Gastroesophageal sphincter (tissue), 4 donors: ENCODE data around the gene SLC39A3. TPM values are rescaled to one million over a fixed set of nuclear protein-coding genes. Genes with fewer than 3 reads are reported as not detected.

Source experiments
- ATAC-seq: fragments of 150-250 bp; one replicate; pipeline ENCODE4 v1.9.1; 2016; ENCODE audit warnings: mild to moderate bottlenecking, moderate library complexity
- H3K27ac ChIP-seq, 4 donors: fragments of 200-600 bp; sonication (generic) in 3 of 4; 1 replicate in 3 of 4; 2 replicates in 1 of 4; pipeline ENCODE4 v1.5.1; 2016 to 2019
- H3K27me3 ChIP-seq: fragments of 200-600 bp; sonication (generic); one replicate; pipeline ENCODE4 v1.5.1; 2019
- H3K36me3 ChIP-seq, 2 donors: fragments of 200-600 bp; sonication (generic); one replicate each; pipeline ENCODE4 v1.5.1; 2019; ENCODE audit warnings: control low read depth in 1 of 2
- H3K4me1 ChIP-seq, 3 donors: fragments of 200-600 bp; sonication (generic); 1 replicate in 2 of 3; 2 replicates in 1 of 3; pipeline ENCODE4 v1.5.1; 2016 to 2019; ENCODE audit warnings: control low read depth in 2 of 3
- H3K4me3 ChIP-seq, 2 donors: fragments of 200-600 bp; sonication (generic); one replicate each; pipeline ENCODE4 v1.5.1; 2019; ENCODE audit warnings: mild to moderate bottlenecking in 1 of 2, moderate library complexity in 1 of 2
- H3K9me3 ChIP-seq, 3 donors: fragments of 200-600 bp; sonication (generic); one replicate each; pipeline ENCODE4 v1.5.1; 2017 to 2019; ENCODE audit warnings: control low read depth in 2 of 3
- EP300 ChIP-seq: sonication (generic); formaldehyde crosslinking; IDR thresholded peaks from one replicate; pipeline ENCODE4 v1.6.1; 2017; ENCODE audit warnings: antibody characterized with exemption, mild to moderate bottlenecking
- POLR2A ChIP-seq, 2 donors: fragments of 450-650 bp; IDR thresholded peaks; one replicate each; pipeline ENCODE4 v1.6.1; 2017; ENCODE audit warnings: antibody characterized with exemption in 2 of 2, mild to moderate bottlenecking in 2 of 2, moderate library complexity in 1 of 2
- POLR2AphosphoS5 ChIP-seq: sonication (generic); formaldehyde crosslinking; IDR thresholded peaks from one replicate; pipeline ENCODE4 v1.6.1; 2017; ENCODE audit warnings: antibody characterized with exemption
- WGBS, 2 donors: methylation state at CpG; one replicate each; pipeline ENCODE4 v1.1.5; 2018; ENCODE audit warnings: low coverage in 1 of 2; 5-methylcytosine and 5-hydroxymethylcytosine counted together
- total RNA-seq, 4 donors: library from RNA; depleted of rRNA; stranded (reverse); fragments of >200 nt; gene quantifications; one replicate each; pipeline ENCODE4 v1.1.0, GENCODE V29; 2016
- TF ChIP-seq, protein P1 (sequence below), 4 experiments: fragments of 200-600 bp in 2 of 4; fragments of 450-650 bp in 2 of 4; sonication (generic) in 1 of 4; IDR thresholded peaks; one replicate each; pipeline ENCODE4 v1.5.1; 2017 to 2019; ENCODE audit warnings: antibody characterized with exemption in 4 of 4, mild to moderate bottlenecking in 2 of 4, moderate library complexity in 2 of 4

Gene SLC39A3
- total RNA-seq, 4 donors from 2014 or later, result 26.3 to 42.7 (median 30.7) TPM

DNA sequence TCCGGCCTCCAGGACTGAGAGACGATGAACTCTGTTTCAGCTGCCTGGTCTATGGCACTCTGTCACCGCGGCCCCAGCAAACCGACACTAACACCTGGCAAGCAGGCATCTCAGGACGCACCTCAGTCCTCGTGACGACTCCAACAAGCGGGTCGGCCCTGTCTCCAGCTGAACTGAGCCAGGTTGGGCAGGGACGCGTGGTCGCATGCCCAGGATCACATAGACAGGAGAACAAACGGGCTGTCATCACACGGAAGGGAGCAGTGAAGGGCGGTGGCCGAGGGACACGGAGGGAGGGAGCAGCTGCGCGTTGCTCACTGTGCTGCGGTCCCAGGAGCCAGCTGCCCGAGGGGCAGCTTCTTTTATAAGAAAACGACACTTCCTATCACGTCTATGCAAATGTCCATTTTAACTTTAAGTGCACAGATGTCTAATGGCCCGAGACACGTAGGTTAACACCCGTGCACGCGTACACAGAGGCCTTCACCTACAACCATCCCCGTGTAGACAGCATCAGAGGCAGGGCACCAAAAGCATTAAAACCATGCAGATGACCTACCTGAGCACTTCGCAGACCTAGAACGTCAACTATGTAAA, 34.4 kb upstream of the SLC39A3 start:
- Histone ChIP-seq H3K27ac (no peak overlapping the region), H3K27me3 (no peaks in the 10 kb centered on the region), H3K9me3 (no peaks in the 10 kb centered on the region), H3K4me1 (peaks cover 0 to 81% (median 33%) of the 10 kb centered on the region in 3 donors), H3K4me3 (no peak overlapping the region), H3K36me3 (peaks cover 0 to 37% of the 10 kb centered on the region in 2 donors)
- ATAC-seq, result no peak
- TF ChIP-seq POLR2AphosphoS5 (no peak), POLR2A (IDR thresholded peaks at IDR 0.05) (no peak), EP300 (no peak)
- TF ChIP-seq, protein P1, sequence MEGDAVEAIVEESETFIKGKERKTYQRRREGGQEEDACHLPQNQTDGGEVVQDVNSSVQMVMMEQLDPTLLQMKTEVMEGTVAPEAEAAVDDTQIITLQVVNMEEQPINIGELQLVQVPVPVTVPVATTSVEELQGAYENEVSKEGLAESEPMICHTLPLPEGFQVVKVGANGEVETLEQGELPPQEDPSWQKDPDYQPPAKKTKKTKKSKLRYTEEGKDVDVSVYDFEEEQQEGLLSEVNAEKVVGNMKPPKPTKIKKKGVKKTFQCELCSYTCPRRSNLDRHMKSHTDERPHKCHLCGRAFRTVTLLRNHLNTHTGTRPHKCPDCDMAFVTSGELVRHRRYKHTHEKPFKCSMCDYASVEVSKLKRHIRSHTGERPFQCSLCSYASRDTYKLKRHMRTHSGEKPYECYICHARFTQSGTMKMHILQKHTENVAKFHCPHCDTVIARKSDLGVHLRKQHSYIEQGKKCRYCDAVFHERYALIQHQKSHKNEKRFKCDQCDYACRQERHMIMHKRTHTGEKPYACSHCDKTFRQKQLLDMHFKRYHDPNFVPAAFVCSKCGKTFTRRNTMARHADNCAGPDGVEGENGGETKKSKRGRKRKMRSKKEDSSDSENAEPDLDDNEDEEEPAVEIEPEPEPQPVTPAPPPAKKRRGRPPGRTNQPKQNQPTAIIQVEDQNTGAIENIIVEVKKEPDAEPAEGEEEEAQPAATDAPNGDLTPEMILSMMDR (IDR thresholded peaks at IDR 0.05), result no peak
- WGBS, 2 donors, result 79 to 92% methylated on average over 8 to 12 of the region's 32 CpGs

GRCh38 chr19:2771786-2772674, 32.2 kb upstream of the SLC39A3 start:
- Histone ChIP-seq H3K36me3 (peaks cover 0 to 37% of the 10 kb centered on the region in 2 donors), H3K9me3 (no peaks in the 10 kb centered on the region), H3K4me1 (peaks cover 0 to 76% (median 33%) of the 10 kb centered on the region in 3 donors), H3K4me3 (no peak overlapping the region), H3K27me3 (no peaks in the 10 kb centered on the region), H3K27ac (peak overlapping the region in 3 of 4 donors; percentile 75 to 86 (median 83))
- TF ChIP-seq EP300 (no peak), POLR2A (IDR thresholded peaks at IDR 0.05) (no peak), POLR2AphosphoS5 (no peak)
- TF ChIP-seq, protein P1 (IDR thresholded peaks at IDR 0.05), result no peak
- WGBS, 2 donors, result 47 to 60% methylated on average over 4 to 5 of the region's 29 CpGs
- peak; percentile 23 for ATAC-seq

DNA sequence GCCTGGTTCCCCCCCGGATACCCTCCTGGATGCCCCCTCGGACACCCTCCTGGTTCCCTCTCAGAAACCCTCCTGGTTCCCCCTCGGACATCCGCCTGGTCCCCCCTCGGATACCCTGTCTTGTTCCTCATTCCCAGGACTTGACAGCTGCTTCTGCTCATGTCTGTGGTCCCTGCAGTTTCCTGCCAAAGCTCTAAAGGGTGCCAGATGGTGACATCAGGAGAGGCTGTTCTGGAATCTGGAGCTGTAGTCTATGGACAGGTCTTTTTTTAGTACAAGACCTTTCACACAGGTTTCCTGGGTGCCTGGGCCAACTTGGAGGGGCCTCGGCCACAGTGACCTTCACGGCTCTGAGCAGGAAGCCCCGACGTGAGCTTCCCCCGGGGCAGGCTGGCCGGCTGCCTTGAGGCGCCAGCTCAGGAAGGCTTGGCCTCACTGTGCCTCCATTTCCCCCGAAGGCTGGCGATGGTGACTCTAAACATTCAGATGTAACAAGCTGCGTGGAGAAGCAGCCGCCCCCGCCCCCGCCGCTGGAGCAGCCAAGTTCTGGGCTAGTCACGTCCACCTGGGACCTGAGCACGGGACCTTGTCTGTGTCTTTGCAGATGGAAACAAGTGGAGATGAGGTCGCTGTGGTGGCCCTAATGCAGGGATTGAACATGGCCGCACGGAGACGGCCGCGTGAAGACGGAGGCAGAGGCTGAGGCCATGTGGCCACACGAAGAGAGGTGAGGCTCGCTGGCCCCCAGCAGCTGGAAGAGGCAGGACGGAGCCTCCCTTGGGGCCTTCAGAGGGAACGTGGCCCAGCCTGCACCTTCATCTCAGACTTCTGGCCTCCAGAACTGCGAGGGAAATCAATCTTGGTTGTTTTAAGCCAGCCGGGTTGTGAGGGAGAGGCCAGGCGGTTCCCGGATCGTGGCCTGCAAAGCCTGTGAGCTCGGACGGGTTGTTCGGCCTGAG, 30.5 kb upstream of the SLC39A3 start:
- TF ChIP-seq EP300 (no peak), POLR2A (IDR thresholded peaks at IDR 0.05) (no peak), POLR2AphosphoS5 (peak; percentile 50)
- TF ChIP-seq, protein P1 (IDR thresholded peaks at IDR 0.05), result no peak
- Histone ChIP-seq H3K27me3 (no peaks in the 10 kb centered on the region), H3K9me3 (no peaks in the 10 kb centered on the region), H3K4me1 (peaks cover 0 to 61% (median 33%) of the 10 kb centered on the region in 3 donors), H3K36me3 (peaks cover 0 to 50% of the 10 kb centered on the region in 2 donors), H3K27ac (peak overlapping the region; percentile 2 to 86 (median 79)), H3K4me3 (no peak overlapping the region)
- peak; percentile 82 for ATAC-seq
- 64% methylated on average over 6 of the region's 40 CpGs; no CpG with 5 or more reads in 1 of the 2 donors for WGBS, 2 donors

DNA sequence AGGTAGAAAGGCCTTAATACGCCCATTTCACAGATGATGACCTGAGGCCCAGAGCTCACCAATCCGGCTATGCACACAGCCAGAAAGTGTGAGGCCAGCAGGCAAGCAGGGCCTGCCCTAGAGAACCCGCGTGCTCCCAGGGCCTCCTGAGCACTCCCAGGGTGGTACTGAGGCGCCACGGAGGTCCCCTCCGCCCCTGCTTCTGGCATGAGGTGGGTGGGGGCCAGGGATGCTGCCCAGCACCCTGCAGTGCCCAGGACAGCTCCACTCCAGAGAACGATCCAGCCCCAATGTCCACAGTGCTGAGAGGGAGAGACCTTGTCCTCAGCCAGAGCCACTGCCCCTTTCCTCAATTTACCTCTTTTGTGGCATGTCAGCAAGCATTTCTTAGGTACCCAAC, 29.4 kb upstream of the SLC39A3 start:
- Histone ChIP-seq H3K27me3 (no peaks in the 10 kb centered on the region), H3K27ac (peak overlapping the region in 3 of 4 donors; percentile 47 to 86 (median 75)), H3K4me1 (peaks cover 0 to 49% (median 25%) of the 10 kb centered on the region in 3 donors), H3K4me3 (no peak overlapping the region), H3K9me3 (no peaks in the 10 kb centered on the region), H3K36me3 (peaks cover 0 to 58% of the 10 kb centered on the region in 2 donors)
- TF ChIP-seq POLR2A (IDR thresholded peaks at IDR 0.05) (no peak), POLR2AphosphoS5 (no peak), EP300 (no peak)
- TF ChIP-seq, protein P1 (IDR thresholded peaks at IDR 0.05), result no peak
- WGBS, 2 donors, result no CpG with 5 or more reads among the region's 8 CpGs
- no peak for ATAC-seq
